Keratinocyte (primary cell): ENCODE results near the gene SERGEF. TPM values are rescaled to one million over a fixed set of nuclear protein-coding genes. Genes with fewer than 3 reads are reported as not detected.

Experiments used
- DNase-seq: peaks from one replicate; pipeline ENCODE4 v3.0.0-alpha.2; 2011; ENCODE audit warnings: low read depth, missing footprints, low spot score
- FAIRE-seq: peaks from 2 replicates; lab custom pipeline; 2011; peaks lifted over from hg19 to GRCh38; lab: Jason Lieb, UNC
- H2AFZ ChIP-seq: 2 replicates; pipeline ENCODE4 v1.6.0; 2012; ENCODE audit warnings: low read length, control low read depth, inconsistent platforms; ENCODE audit not compliant: control insufficient read depth
- H3K27ac ChIP-seq: 2 replicates; pipeline ENCODE4 v1.5.1; 2011; ENCODE audit warnings: low read length; ENCODE audit not compliant: control insufficient read depth, insufficient read depth
- H3K27me3 ChIP-seq: 3 replicates; pipeline ENCODE4 v1.6.0; 2011; ENCODE audit warnings: low read length; ENCODE audit not compliant: control insufficient read depth, insufficient read depth; ENCODE audit errors: extremely low read depth
- H3K36me3 ChIP-seq, 2 experiments: 2 replicates in 1 of 2; 3 replicates in 1 of 2; pipeline ENCODE4 v1.5.1; 2011; ENCODE audit warnings: low read length in 2 of 2, mild to moderate bottlenecking in 1 of 2; ENCODE audit not compliant: control insufficient read depth in 2 of 2, insufficient read depth in 2 of 2; ENCODE audit errors: extremely low read depth in 1 of 2
- H3K4me1 ChIP-seq: 3 replicates; pipeline ENCODE4 v1.5.1; 2011; ENCODE audit warnings: low read length; ENCODE audit not compliant: control insufficient read depth, insufficient read depth; ENCODE audit errors: extremely low read depth
- H3K4me2 ChIP-seq: 3 replicates; pipeline ENCODE4 v1.6.0; 2011; ENCODE audit warnings: low read depth, low read length; ENCODE audit not compliant: control insufficient read depth, insufficient read depth; ENCODE audit errors: extremely low read depth
- H3K4me3 ChIP-seq, 3 experiments: fragments of 200-600 bp in 1 of 3; sonication (generic) in 1 of 3; 2 replicates in 2 of 3; 3 replicates in 1 of 3; pipeline ENCODE4 v1.5.1; 2011 to 2016; ENCODE audit warnings: low read length in 3 of 3, mild to moderate bottlenecking in 3 of 3, control low read depth in 2 of 3, inconsistent platforms in 1 of 3, low read depth in 1 of 3, mixed read lengths in 1 of 3, mixed run types in 1 of 3, moderate library complexity in 1 of 3; ENCODE audit not compliant: control insufficient read depth in 2 of 3, insufficient read depth in 2 of 3; ENCODE audit errors: extremely low read depth in 1 of 3
- H3K79me2 ChIP-seq: 2 replicates; pipeline ENCODE4 v1.6.0; 2012; ENCODE audit warnings: low read length; ENCODE audit not compliant: control insufficient read depth, insufficient read depth
- H3K9ac ChIP-seq: 3 replicates; pipeline ENCODE4 v1.6.0; 2011; ENCODE audit warnings: low read length; ENCODE audit not compliant: control insufficient read depth, insufficient read depth; ENCODE audit errors: extremely low read depth
- H3K9me1 ChIP-seq: 3 replicates; pipeline ENCODE4 v1.6.0; 2011; ENCODE audit warnings: low read length; ENCODE audit not compliant: control insufficient read depth, insufficient read depth; ENCODE audit errors: extremely low read depth
- H3K9me3 ChIP-seq: 2 replicates; pipeline ENCODE4 v1.5.1; 2012; ENCODE audit warnings: low read depth, low read length; ENCODE audit not compliant: control insufficient read depth
- H4K20me1 ChIP-seq: 3 replicates; pipeline ENCODE4 v1.6.0; 2011; ENCODE audit warnings: low read length; ENCODE audit not compliant: control insufficient read depth, insufficient read depth; ENCODE audit errors: extremely low read depth
- EZH2 ChIP-seq: IDR thresholded peaks from one replicate; pipeline ENCODE4 v1.6.1; 2012; ENCODE audit warnings: inconsistent platforms, mild to moderate bottlenecking, low read length, moderate library complexity
- dilution Hi-C: fragments of 300-500 bp; cut with MboI; formaldehyde crosslinking; loops from one replicate; pipeline ENCODE4 v1.7.0; 2020; ENCODE audit warnings: low sequenced_read_pairs; ENCODE audit not compliant: extremely low pct_ligation_motif_present
- polyA plus RNA-seq, 5 experiments: library from polyadenylated mRNA; depleted of rRNA in 3 of 5; stranded (reverse) in 3 of 5; stranded (forward) in 1 of 5; unstranded in 1 of 5; fragments of >200 nt; gene quantifications; 1 replicate in 1 of 5; 2 replicates in 3 of 5; 3 replicates in 1 of 5; pipeline versions ENCODE4 v1.2.1 to v1.2.3, GENCODE V29; 2011 to 2012; ENCODE audit warnings: missing spikeins in 2 of 5, low read depth in 1 of 5, low replicate concordance in 1 of 5
- TF ChIP-seq, protein P1 (sequence below), 3 experiments: IDR thresholded peaks in 1 of 3; conservative IDR thresholded peaks in 1 of 3; optimal IDR thresholded peaks in 1 of 3; 2 replicates in 2 of 3; 3 replicates in 1 of 3; pipeline versions ENCODE3 to v1.5.1; 2011; ENCODE audit warnings: low read length in 3 of 3, mild to moderate bottlenecking in 3 of 3, moderate library complexity in 2 of 3, control low read depth in 1 of 3, inconsistent platforms in 1 of 3; ENCODE audit not compliant: insufficient read depth in 2 of 3; ENCODE audit errors: extremely low read depth in 1 of 3

The SERGEF gene
- polyA plus RNA-seq, 1 donor (not counting 4 experiments of a cell fraction or from before 2014, with no cell fraction given) = 15.6 TPM

- DNase-seq (no peak), FAIRE-seq (no peak)
- Histone ChIP-seq H3K9me3 (no peaks in the 10 kb centered on the region), H3K27ac (no peak overlapping the region), H3K36me3 (no peaks in the 10 kb centered on the region), H4K20me1 (no peaks in the 10 kb centered on the region), H3K27me3 (peaks cover 6% of the 10 kb centered on the region), H2AFZ (no peak overlapping the region), H3K9me1 (no peaks in the 10 kb centered on the region), H3K9ac (no peak overlapping the region), H3K79me2 (no peaks in the 10 kb centered on the region), H3K4me2 (no peak overlapping the region), H3K4me1 (no peaks in the 10 kb centered on the region), H3K4me3 (no peak overlapping the region)
- TF ChIP-seq EZH2 = no peak
- TF ChIP-seq, protein P1, sequence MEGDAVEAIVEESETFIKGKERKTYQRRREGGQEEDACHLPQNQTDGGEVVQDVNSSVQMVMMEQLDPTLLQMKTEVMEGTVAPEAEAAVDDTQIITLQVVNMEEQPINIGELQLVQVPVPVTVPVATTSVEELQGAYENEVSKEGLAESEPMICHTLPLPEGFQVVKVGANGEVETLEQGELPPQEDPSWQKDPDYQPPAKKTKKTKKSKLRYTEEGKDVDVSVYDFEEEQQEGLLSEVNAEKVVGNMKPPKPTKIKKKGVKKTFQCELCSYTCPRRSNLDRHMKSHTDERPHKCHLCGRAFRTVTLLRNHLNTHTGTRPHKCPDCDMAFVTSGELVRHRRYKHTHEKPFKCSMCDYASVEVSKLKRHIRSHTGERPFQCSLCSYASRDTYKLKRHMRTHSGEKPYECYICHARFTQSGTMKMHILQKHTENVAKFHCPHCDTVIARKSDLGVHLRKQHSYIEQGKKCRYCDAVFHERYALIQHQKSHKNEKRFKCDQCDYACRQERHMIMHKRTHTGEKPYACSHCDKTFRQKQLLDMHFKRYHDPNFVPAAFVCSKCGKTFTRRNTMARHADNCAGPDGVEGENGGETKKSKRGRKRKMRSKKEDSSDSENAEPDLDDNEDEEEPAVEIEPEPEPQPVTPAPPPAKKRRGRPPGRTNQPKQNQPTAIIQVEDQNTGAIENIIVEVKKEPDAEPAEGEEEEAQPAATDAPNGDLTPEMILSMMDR (optimal IDR thresholded peaks at IDR 0.05 in 1 of 3, IDR thresholded peaks at IDR 0.05 in 1 of 3, conservative IDR thresholded peaks at IDR 0.05 in 1 of 3; ENCODE audit: extremely low read depth in 1 of 3, insufficient read depth in 2 of 3, low read length in 3 of 3) = no peak
- dilution Hi-C loops = no loop called here
Measured at GRCh38 chr11:17743808-17744119, 269.1 kb downstream of the SERGEF start.

GRCh38 chr11:17743026-17743807 is 269.6 kb downstream of the SERGEF start:
- dilution Hi-C loops = no loop called here
- peaks cover 9% of the 10 kb centered on the region for H3K27me3 ChIP-seq
- H3K9ac ChIP-seq = no peak overlapping the region
- no peak overlapping the region for H3K27ac ChIP-seq
- TF ChIP-seq EZH2 = no peak
- TF ChIP-seq, protein P1 (optimal IDR thresholded peaks at IDR 0.05 in 1 of 3, IDR thresholded peaks at IDR 0.05 in 1 of 3, conservative IDR thresholded peaks at IDR 0.05 in 1 of 3; ENCODE audit: extremely low read depth in 1 of 3, insufficient read depth in 2 of 3, low read length in 3 of 3) = no peak
- H4K20me1 ChIP-seq = no peaks in the 10 kb centered on the region
- DNase-seq (no peak), FAIRE-seq (no peak)
- no peaks in the 10 kb centered on the region for H3K9me3 ChIP-seq
- H3K4me3 ChIP-seq = no peak overlapping the region
- no peak overlapping the region for H2AFZ ChIP-seq
- H3K36me3 ChIP-seq = no peaks in the 10 kb centered on the region
- H3K9me1 ChIP-seq = no peaks in the 10 kb centered on the region
- H3K79me2 ChIP-seq = no peaks in the 10 kb centered on the region
- H3K4me2 ChIP-seq = no peak overlapping the region
- no peaks in the 10 kb centered on the region for H3K4me1 ChIP-seq
